Transverse colon (tissue), 4 donors: ENCODE results near the gene WDR91.

Experiments used
- CTCF ChIP-seq, 5 experiments: fragments of 200-600 bp in 3 of 5; fragments of 450-650 bp in 2 of 5; sonication (generic) in 3 of 5; IDR thresholded peaks; 1 replicate in 2 of 5; 2 replicates in 3 of 5; pipeline ENCODE4 v1.5.1; 2016 to 2017; ENCODE audit warnings: antibody characterized with exemption in 5 of 5, inconsistent platforms in 3 of 5, mild to moderate bottlenecking in 2 of 5, moderate library complexity in 1 of 5
- EP300 ChIP-seq: sonication (generic); formaldehyde crosslinking; IDR thresholded peaks from one replicate; pipeline ENCODE4 v1.6.1; 2017; ENCODE audit warnings: antibody characterized with exemption, low read depth
- POLR2A ChIP-seq: fragments of 450-650 bp; IDR thresholded peaks from one replicate; pipeline ENCODE4 v1.6.1; 2016; ENCODE audit warnings: antibody characterized with exemption, mild to moderate bottlenecking, moderate library complexity
- POLR2AphosphoS5 ChIP-seq, 3 donors: sonication (generic); formaldehyde crosslinking; IDR thresholded peaks; one replicate each; pipeline ENCODE4 v1.6.1; 2016; ENCODE audit warnings: antibody characterized with exemption in 3 of 3

GRCh38 chr7:135239263-135239662 lies 27.9 kb upstream of the WDR91 start:
- TF ChIP-seq POLR2A (no peak), CTCF (IDR thresholded peaks at IDR 0.05) (no peak), EP300 (no peak), POLR2AphosphoS5 (IDR thresholded peaks at IDR 0.05) (no peak)
